OCI-LY3 (cell line): ENCODE data around the gene SMURF1.

Experiments used
- CTCF ChIP-seq: fragments of 200-600, 300-600 bp; sonication (generic); IDR thresholded peaks from 2 replicates; pipeline ENCODE4 v1.5.1; 2014; ENCODE audit warnings: antibody characterized with exemption, low read length, low read depth
- EZH2phosphoT487 ChIP-seq: fragments of 200-600 bp; shearing (Covaris generic); IDR thresholded peaks from 2 replicates; pipeline ENCODE4 v1.6.1; 2018; ENCODE audit warnings: antibody characterized with exemption, mixed run types, low read depth

DNA sequence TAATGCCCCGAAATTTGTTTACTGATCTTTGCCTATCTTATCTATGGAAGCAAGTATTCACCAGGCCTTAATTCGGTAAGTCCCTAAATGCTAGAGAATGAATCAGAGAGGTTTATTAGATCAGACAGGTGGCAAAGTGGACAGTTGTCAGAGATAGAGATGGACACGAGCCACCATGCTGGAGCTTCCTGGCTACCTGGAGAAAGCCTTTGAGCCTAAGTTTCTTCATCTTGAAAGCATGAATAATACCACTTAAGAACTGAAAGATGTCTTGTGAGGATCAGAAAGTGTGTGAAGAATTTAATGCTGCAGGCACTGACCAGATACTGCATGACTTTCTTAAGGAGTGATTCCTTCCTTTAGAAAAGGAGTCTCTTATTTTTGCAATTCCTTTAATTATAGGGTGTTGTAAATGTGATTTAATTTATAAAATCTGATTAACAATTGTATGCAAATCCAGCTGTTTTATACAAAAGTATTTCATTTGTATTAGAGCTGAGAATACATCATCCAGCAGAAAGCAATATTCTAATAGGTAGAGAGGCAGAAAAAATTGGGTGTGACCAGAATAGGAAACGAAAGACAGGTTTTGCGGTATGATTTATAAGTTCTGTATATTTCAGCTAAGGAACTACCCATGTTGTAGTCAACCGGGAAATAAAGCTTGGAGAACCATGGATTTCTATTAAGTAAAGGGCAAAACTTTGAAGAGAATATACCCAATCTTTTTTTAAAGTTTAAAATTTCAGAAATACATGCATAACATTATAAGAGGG lies 82.7 kb downstream of the SMURF1 start:
- TF ChIP-seq CTCF (no peak), EZH2phosphoT487 (no peak)
